ENCODE data around the gene FRMD4A.

- TF ChIP-seq EZH2 (IDR thresholded peaks at IDR 0.05; ENCODE audit: insufficient read depth, poor library complexity, severe bottlenecking) (no peak), EZH2phosphoT487 (IDR thresholded peaks at IDR 0.05; ENCODE audit: insufficient read depth, low read depth) (no peak)
Measured at GRCh38 chr10:13630231-13630630, 700.5 kb downstream of the FRMD4A start.
